Psoas muscle (tissue), 8 donors: Measurements from ENCODE around the gene SPTBN1. TPM values are rescaled to one million over a fixed set of nuclear protein-coding genes. Genes with fewer than 3 reads are reported as not detected.
"Not testable (repeated sequence)": the region's sequence is repeated elsewhere in the genome, so short reads cannot be mapped to it uniquely, and the experiment has no call there.

ENCODE experiments used
- ATAC-seq, 4 donors: fragments of 200-7000 bp; cut with Tn5 transposase; one replicate each; pipeline ENCODE4 v1.9.1; 2020; ENCODE audit warnings: moderate library complexity in 3 of 4, mild to moderate bottlenecking in 2 of 4
- DNase-seq, 2 donors: peaks; one replicate each; pipeline ENCODE4 v3.0.0-alpha.2; 2020
- H3K27ac ChIP-seq: fragments of 200-600 bp; one replicate; pipeline ENCODE4 v1.8.0; 2022
- H3K27me3 ChIP-seq, 3 donors: fragments of 200-600 bp in 1 of 3; one replicate each; pipeline versions ENCODE4 v1.6.1 to v1.8.0; 2013 to 2022; ENCODE audit warnings: low read length in 2 of 3, mild to moderate bottlenecking in 2 of 3, moderate library complexity in 1 of 3; ENCODE audit not compliant: insufficient read depth in 3 of 3
- H3K36me3 ChIP-seq, 2 donors: fragments of 200-600 bp in 1 of 2; one replicate each; pipeline versions ENCODE4 v1.6.1 to v1.8.0; 2013 to 2022; ENCODE audit warnings: low read depth in 1 of 2, mild to moderate bottlenecking in 1 of 2, moderate library complexity in 1 of 2; ENCODE audit not compliant: insufficient read depth in 1 of 2
- H3K4me1 ChIP-seq: fragments of 200-600 bp; one replicate; pipeline ENCODE4 v1.8.0; 2022
- H3K4me3 ChIP-seq: fragments of 200-600 bp; one replicate; pipeline ENCODE4 v1.8.0; 2022; ENCODE audit warnings: mild to moderate bottlenecking
- H3K9me3 ChIP-seq: fragments of 200-600 bp; one replicate; pipeline ENCODE4 v1.8.0; 2022
- WGBS, 3 donors: extraction: QIAGEN DNeasy Blood & Tissue Kit; methylation state at CpG; one replicate each; pipeline versions ENCODE4 v1.1.6 to v1.1.7; 2013; 5-methylcytosine and 5-hydroxymethylcytosine counted together
- intact Hi-C, 2 donors: fragments of 100-400 bp; cut with DNase I; formaldehyde crosslinking; loops; one replicate each; pipeline versions ENCODE4 v1.11.0 to v1.14.2; 2022
- polyA plus RNA-seq, 3 donors: library from polyadenylated mRNA; stranded (reverse); fragments of 200-250 nt; gene quantifications; one replicate each; pipeline ENCODE4 v1.2.3, GENCODE V29; 2013
- total RNA-seq, 4 donors: library from RNA; stranded (reverse); fragmentation: NEBNext Ultra II Directional in 2 of 4; extraction: Animal tissue kit (Norgen Biotek cat#: 25700) in 2 of 4; gene quantifications; one replicate each; pipeline versions ENCODE4 v1.2.1 to v1.2.4, GENCODE V29; 2021 to 2023
- TF ChIP-seq, protein P1 (sequence below): fragments of 200-600 bp; IDR thresholded peaks from one replicate; pipeline ENCODE4 v1.8.0; 2022; ENCODE audit warnings: antibody characterized with exemption
- donor health status: healthy with polysubstance abuse.
- donor health status: DM: no; HTN: no; CAD: no; lungs with moderate emphysema.
- donor health status: Bipolar disorder and iron deficiency.
- donor health status: healthy.
- donor health status: DM: yes; HTN: yes; CAD: no.
- donor health status: DM: no; HTN: no; CAD: no.
- donor health status: DM: no; HTN: no; CAD: no.
- donor health status: DM: yes; HTN: yes; CAD: no.

SPTBN1 gene
- total and polyA plus RNA-seq, 7 donors = 22.9 to 180 (median 87.8) TPM

DNA sequence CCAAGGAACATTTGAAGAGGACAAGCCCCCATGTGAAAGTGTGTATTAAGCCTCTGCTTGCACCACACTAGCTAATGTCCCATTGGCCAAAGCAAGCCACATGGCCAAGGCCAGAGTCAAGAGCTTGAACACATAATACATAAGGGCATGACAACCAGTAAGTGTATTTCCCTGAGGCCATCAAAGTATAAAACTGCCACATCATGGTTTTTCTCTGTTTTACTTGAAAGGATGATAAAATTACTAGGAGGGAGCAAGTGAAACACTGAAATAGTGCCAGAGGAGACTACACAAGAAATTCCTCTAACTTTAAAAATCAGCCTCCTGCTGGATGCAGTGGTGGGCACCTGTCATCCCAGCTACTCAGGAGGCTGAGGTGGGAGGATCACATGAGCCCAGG, 236.4 kb downstream of the SPTBN1 start:
- ATAC-seq (no peak), DNase-seq (no peak)
- Histone ChIP-seq H3K27me3 (no peaks in the 10 kb centered on the region), H3K36me3 (no peaks in the 10 kb centered on the region), H3K9me3 (no peaks in the 10 kb centered on the region), H3K4me3 (no peak overlapping the region), H3K27ac (no peak overlapping the region), H3K4me1 (no peaks in the 10 kb centered on the region)
- intact Hi-C loops = no loop called here
- TF ChIP-seq, protein P1, sequence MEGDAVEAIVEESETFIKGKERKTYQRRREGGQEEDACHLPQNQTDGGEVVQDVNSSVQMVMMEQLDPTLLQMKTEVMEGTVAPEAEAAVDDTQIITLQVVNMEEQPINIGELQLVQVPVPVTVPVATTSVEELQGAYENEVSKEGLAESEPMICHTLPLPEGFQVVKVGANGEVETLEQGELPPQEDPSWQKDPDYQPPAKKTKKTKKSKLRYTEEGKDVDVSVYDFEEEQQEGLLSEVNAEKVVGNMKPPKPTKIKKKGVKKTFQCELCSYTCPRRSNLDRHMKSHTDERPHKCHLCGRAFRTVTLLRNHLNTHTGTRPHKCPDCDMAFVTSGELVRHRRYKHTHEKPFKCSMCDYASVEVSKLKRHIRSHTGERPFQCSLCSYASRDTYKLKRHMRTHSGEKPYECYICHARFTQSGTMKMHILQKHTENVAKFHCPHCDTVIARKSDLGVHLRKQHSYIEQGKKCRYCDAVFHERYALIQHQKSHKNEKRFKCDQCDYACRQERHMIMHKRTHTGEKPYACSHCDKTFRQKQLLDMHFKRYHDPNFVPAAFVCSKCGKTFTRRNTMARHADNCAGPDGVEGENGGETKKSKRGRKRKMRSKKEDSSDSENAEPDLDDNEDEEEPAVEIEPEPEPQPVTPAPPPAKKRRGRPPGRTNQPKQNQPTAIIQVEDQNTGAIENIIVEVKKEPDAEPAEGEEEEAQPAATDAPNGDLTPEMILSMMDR = no peak

DNA sequence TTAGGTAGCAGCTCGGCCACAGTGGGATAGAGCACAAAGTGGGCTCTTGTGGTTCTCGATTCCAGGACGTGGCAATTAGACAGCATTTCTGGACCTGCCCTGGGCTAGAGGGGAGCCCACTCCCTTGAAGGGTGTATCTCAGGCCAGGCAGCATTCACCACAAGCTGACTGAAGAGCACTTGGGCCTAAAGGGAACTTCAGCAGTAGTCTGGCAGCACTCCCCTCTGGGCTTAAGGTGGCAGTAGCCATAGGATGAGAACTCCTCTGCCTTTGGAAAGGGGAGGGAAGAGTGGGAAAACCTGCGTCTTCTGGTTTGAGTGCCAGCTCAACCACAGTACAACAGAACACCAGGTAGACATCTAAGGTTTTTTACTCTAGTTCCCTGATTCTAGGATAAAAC, 239.3 kb downstream of the SPTBN1 start:
- Histone ChIP-seq H3K9me3 (no peaks in the 10 kb centered on the region), H3K4me1 (no peaks in the 10 kb centered on the region), H3K4me3 (no peak overlapping the region), H3K36me3 (no peaks in the 10 kb centered on the region), H3K27ac (no peak overlapping the region), H3K27me3 (no peaks in the 10 kb centered on the region)
- ATAC-seq (no peak), DNase-seq (no peak)
- intact Hi-C loops = no loop called here
- 95 to 98% (median 97%) methylated on average over 4 of the region's 4 CpGs for WGBS, 3 donors
- TF ChIP-seq, protein P1 = no peak

DNA sequence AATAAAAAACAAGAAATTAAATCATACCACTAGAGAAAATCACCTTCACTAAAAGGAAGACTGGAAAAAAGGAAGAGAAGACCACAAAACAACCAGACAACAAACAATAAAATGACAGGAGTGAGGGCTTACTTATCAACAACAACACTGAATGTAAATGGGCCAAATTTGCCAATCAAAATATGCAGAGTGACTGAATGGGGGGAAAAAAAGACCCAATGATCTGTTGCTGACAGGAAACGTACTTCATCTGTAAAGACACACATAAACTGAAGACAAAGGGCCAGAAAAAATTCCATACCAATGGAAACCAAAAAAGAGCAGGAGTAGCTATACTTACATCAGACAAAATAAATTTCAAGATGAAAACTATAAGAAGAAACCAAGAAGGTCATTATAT, 241.8 kb downstream of the SPTBN1 start:
- TF ChIP-seq, protein P1 = no peak
- Histone ChIP-seq H3K4me1 (no peaks in the 10 kb centered on the region), H3K4me3 (no peak overlapping the region), H3K9me3 (peaks cover 4% of the 10 kb centered on the region), H3K27me3 (no peaks in the 10 kb centered on the region), H3K27ac (no peak overlapping the region), H3K36me3 (no peaks in the 10 kb centered on the region)
- DNase-seq = no peak
- ATAC-seq = no peak
- intact Hi-C loops = no loop called here
- WGBS, 3 donors = 91 to 93% (median 93%) methylated on average over 1 of the region's 1 CpG

DNA sequence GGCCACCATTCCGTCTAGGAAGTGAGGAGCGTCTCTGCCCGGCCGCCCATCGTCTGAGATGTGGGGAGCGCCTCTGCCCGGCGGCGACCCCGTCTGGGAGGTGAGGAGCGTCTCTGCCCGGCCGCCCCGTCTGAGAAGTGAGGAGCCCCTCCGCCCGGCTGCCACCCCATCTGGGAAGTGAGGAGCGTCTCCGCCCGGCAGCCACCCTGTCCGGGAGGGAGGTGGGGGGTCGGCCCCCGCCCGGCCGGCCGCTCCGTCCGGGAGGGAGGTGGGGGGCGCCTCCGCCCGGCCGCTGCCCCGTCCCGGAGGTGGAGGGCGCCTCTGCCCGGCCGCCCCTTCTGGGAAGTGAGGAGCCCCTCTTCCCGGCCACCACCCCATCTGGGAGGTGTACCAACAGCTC, 242.8 kb downstream of the SPTBN1 start:
- DNase-seq, H3K27ac ChIP-seq, H3K9me3 ChIP-seq, intact Hi-C loops, ATAC-seq, H3K36me3 ChIP-seq, H3K4me3 ChIP-seq, H3K4me1 ChIP-seq, H3K27me3 ChIP-seq: not testable (repeated sequence)
- WGBS, 3 donors = 95 to 98% (median 96%) methylated on average over 30 to 37 of the region's 37 CpGs

DNA sequence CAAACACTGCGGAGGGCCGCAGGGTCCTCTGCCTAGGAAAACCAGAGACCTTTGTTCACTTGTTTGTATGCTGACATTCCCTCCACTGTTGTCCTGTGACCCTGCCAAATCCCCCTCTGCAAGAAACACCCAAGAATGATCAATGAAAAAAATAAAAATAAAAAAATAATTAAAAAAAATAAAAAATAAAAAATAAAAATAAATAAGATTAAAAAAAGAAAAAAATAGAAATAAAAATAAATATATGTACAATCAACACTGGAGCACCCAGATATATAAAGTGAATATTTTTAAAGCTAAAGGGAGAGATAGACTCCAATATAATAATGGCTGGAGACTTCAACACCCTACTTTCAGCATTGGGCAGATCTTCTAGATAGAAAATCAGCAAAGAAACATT, 243.5 kb downstream of the SPTBN1 start:
- intact Hi-C loops = loop anchor here (5.0 to 10.0 kb wide), 5 partner anchors 37 to 595 kb away; no protein-coding TSS in a partner anchor
- H3K4me1 ChIP-seq = no peaks in the 10 kb centered on the region
- H3K9me3 ChIP-seq = peaks cover 4% of the 10 kb centered on the region
- H3K27me3 ChIP-seq = no peaks in the 10 kb centered on the region
- ATAC-seq (no peak), DNase-seq (no peak)
- 82 to 94% (median 83%) methylated on average over 2 of the region's 2 CpGs for WGBS, 3 donors
- no peak overlapping the region for H3K4me3 ChIP-seq
- TF ChIP-seq, protein P1 = no peak
- no peaks in the 10 kb centered on the region for H3K36me3 ChIP-seq
- no peak overlapping the region for H3K27ac ChIP-seq
